GM19468 (cell line): ENCODE measurements around the gene SNTG2.

Source experiments
- ATAC-seq: cut with Tn5 transposase; IDR thresholded peaks from one replicate; pipeline ENCODE4 v1.9.1; 2021; ENCODE audit warnings: mild to moderate bottlenecking, moderate library complexity, moderate number of reproducible peaks; ENCODE audit not compliant: unreplicated experiment; ENCODE audit errors: extremely low read depth

The SNTG2 gene

DNA sequence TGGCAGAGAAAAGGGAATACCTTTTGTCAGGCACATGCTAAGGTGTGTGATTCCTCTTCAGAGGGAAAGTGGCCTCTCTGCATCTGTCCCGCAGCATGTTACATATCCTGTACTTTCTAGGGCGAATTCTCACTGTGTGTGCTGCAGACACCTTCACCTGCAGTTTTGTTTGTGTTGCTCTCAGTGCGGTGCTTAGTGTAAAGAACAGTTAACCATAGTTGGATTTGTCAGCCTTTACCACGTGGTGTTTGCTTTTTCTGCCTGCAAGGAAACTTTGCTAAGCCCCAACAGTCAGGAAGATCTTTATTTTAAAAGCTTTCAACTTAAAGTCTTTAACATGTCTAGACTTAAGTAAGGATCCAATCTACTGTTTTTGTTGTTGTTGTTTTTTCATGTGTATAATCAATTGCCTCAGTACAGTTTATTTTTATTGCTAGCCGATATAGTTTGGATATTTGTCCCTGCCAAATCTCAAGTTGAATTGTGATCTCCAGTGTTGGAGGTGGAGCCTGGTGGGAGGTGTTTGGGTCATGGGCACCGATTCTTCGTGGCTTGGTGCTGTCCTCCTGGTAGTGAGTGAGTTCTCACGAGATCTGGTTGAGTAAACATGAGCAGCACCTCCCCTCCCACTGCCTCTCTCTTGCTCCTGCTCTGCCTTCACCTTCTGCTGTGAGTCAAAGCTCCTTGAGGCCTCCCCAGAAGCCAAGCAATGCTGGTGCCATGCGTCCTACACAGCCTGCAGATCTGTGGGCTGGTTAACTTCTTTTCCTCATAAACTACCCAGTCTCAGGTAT is 90.6 kb downstream of the SNTG2 start:
- no peak for ATAC-seq

GRCh38 chr2:1045109-1045508 is 94.5 kb downstream of the SNTG2 start:
- ATAC-seq = peak; percentile 71

GRCh38 chr2:1046067-1046466 is 95.4 kb downstream of the SNTG2 start:
- no peak for ATAC-seq

GRCh38 chr2:1047485-1047884 is 96.8 kb downstream of the SNTG2 start:
- no peak for ATAC-seq

- ATAC-seq = no peak
These were observed 99.0 kb downstream of the SNTG2 start for GRCh38 chr2:1049691-1050090.

GRCh38 chr2:1051075-1051474 is 100.4 kb downstream of the SNTG2 start:
- ATAC-seq = no peak

DNA sequence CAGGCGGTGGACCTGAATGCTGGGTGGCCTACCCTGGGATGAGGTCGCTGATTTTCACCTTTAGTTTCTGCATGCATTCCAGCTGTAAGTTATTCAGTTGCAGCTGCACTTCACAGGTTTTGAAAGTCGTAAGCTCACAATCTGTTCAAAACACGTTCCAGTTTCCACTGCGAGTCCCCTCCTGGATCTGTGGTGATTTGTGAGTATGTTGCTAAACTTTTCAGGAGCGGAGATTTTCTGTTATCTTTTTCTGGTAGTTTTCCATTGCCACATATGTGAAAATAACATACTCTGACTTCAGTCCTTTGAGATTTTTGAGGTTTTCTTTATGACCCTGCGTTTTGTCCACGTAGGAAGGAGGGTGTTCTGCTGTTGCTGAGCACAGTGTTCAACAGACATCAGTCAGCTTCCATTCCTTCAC is 102.1 kb downstream of the SNTG2 start:
- no peak for ATAC-seq

DNA sequence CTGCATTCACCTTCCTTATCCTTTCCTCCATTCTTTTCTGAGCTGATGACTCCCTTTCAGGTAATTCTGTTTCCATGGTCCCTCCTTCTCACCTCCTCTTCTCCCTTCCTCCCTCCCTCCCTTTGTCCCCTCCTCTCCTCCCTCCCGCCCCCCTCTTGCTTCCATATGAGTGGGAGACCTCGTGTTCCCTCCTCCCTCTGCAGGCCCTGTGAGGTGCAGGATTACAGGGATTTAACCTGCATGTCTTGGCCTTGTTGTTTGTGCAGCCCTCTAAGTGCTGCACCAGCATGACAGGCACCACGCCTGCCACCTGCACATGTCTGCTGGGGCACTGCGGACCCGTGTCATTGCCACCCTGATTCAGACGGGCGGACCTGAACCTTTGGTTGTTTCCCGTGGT is 103.1 kb downstream of the SNTG2 start:
- ATAC-seq = no peak

DNA sequence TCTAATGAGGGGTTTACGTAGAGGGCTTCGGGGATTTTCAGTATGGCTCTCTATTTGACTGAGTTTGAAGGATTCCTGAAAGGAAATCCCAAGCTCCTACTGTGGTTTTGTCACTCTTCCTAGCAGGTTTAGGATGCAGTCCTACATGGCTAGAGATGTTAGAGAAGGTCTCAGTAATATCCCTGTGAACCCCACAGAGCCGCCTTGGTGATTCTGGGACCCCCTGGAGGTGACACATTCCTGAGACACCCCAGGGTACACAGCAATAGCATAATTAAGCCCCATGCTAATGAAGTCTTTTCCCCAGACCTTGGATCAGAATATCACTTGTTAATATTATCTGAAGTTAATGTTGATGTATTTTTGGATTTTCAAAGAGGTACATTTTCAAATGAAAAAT is 103.8 kb downstream of the SNTG2 start:
- ATAC-seq = no peak

- ATAC-seq = no peak
These were observed 104.5 kb downstream of the SNTG2 start for GRCh38 chr2:1055014-1055595.

DNA sequence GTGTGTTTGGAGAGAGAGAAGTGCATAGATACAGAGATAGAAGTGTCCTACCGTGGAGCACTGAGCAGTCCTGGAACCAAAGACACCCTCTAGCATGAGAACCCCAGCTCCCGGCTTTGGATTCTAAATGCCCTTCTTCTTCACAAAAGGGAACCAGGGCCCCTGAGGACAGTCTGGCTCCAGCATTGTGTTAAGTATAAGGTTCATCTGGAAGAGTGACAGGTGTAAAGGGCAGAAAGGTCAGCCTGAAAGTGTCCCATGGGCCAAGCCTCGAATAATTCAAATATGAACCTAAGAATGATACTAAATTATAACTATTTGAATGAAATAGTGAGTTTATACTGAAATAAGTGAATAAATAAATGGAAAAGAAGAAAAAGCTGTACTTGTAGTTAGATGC is 109.7 kb downstream of the SNTG2 start:
- no peak for ATAC-seq

- ATAC-seq = no peak
These were observed 110.3 kb downstream of the SNTG2 start for GRCh38 chr2:1060987-1061386.

GRCh38 chr2:1068241-1068640 is 117.6 kb downstream of the SNTG2 start:
- no peak for ATAC-seq

DNA sequence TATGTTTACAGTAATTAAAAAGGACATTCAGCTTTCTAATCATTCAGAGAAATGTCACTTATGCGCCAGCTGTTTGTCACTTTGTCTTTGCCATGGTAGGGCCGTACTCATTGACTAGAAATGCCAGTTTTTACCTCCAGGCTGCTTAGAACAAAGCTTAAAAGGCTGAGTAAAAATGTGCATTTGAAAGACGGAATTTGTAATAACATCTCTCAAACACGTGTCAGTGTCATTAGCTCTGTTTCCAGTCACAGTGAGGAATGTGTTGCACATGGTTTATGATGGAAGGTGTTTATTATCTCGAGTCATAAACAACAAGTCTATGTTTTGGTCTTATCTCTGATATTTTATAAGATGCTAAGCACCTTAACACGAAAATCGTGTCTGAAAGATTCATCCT is 118.2 kb downstream of the SNTG2 start:
- no peak for ATAC-seq

DNA sequence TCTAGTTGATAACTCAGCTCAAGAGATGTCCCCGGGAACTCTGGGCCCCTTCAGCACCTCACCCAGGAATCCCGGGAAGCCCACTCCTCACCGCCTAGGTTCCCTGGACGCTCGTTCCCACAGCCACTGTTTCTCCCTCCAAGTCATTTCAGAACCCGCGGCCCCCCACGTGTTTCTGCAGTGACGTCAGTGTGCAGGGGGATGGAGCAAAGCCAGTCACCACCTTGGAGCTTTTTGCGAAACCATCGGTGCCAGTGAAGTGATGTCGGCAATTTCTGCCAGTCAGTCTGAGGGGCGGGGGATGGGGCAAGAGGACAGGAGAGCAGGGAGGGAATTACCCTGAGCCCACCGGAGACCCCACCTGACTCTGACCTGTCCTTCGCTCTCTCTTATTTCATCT is 119.2 kb downstream of the SNTG2 start:
- no peak for ATAC-seq

DNA sequence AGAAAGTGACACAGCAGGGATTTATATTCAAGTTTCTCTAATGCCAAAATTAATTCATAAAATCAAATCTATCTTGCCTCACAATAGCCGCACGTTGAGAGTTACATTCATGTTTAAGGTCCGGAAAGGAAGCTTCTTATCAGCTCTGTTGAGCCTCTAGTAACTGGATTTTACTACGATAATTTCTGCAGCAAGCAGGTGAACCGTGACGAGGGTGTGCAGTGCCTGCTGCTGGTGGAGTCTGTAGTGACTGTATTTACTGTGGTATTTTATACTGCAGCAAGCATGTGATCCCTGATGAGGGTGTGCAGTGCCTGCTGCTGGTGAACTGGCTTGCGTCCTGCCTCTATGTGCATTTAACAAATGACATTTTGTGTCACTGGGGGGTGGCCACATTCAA is 120.0 kb downstream of the SNTG2 start:
- ATAC-seq = no peak

DNA sequence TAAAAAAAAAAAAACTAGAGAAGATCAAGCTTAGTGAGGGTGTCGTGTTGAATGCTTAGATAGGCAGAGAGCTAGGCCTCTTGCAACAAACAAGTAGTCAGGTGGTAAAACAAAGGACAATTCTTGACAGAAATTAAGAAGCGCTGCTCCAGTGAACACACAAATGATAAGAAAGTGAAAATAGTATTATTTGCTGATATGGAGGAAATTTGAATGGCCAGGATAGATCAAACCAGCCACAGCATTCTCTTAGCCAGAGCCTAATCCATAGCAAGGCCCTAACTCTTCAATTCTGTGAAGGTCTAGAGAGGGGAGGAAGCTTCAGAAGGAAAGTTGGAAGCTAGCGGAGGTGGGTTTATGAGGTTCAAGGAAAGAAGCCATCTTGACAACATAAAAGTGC is 121.0 kb downstream of the SNTG2 start:
- no peak for ATAC-seq

DNA sequence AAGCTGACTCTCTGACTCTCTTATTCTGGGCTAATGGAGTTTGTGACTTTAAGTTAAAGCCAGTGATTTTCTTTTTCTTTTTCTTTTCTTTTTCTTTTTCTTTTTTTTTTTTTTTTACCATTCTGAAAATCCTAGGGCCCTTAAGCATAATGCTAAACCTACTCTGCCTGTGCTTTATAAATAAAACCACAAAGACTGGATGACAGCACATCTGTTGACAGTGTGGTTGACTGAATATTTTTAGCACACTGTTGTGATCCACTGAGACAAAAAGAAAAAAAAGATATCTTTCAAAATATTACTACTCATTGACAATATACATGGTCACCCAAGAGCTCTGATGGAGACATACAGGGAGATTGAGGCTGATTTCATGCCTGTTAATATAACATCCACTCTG is 121.6 kb downstream of the SNTG2 start:
- no peak for ATAC-seq

DNA sequence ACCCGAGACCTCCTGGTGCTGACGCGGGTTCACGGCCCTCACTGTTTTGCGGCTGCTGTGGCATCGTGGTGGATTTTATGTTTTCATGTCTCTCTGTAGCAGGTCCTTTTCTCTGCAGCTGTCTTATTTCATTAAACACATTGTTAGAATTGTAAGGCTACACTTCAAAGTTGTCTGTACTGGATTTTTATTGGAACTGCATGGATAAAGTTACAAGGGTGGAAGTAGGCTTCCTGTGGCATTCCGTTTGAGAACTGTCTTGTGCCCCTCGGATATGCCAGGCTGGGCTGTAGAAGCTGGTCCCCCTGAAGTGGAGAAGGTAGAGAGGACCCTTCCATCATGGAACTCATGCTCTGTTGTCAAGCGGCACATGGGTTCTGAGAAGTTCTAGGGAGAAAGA is 127.3 kb downstream of the SNTG2 start:
- no peak for ATAC-seq

GRCh38 chr2:1078326-1078725 is 127.7 kb downstream of the SNTG2 start:
- no peak for ATAC-seq

DNA sequence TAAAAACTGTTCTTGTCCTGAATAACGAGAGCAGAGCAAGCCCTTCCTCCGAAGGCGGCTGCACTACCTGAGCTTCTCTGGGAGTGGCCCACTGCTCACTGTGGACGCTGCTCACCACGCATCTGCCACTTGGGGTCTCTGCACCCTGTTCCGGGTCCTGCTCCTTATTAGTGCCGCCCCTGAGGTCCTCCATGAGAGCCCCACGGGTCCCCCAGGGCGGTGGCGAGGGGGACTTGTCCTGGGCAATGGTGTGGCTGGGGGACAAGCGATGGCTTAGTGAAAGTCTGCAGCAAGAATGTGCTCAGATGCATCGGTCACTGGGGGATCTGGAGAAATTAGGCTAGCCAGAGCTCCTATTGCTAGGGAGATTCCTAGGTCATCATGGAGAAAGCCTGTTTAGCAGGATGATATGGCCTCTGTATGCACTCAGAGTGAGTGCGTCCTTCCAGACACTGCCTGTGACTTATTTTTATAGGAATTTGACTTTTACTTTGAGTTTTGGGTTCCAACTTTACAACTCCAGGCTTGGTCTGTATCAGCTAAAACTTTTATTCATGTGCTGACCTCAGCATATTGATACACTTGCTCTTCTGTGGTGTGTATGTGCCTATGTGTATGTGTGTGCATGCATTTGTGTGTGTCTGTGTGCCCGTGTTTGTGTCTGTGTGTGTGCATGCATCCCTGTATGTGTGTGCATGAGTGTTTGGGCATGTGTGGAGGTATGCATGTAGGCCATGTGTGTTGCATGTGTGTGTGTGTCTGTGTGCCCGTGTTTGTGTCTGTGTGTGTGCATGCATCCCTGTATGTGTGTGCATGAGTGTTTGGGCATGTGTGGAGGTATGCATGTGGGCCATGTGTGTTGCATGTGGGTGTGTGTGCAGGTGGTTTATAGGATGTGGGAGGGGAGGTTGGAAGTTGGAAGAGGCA is 129.5 kb downstream of the SNTG2 start:
- no peak for ATAC-seq
